Stimulated activated CD4-positive, alpha-beta T cell treated with anti-CD3 and anti-CD28 coated beads, Interleukin-2, amount 100 ng/mL, for 4 hours (primary cell): ENCODE results near the gene PGA4.
"Not testable (repeated sequence)": the region's sequence is repeated elsewhere in the genome, so short reads cannot be mapped to it uniquely, and the experiment has no call there.

Experiments used
- DNase-seq: peaks from one replicate; pipeline ENCODE4 v3.0.0-alpha.2; 2020; ENCODE audit warnings: low read depth

PGA4 gene

DNA sequence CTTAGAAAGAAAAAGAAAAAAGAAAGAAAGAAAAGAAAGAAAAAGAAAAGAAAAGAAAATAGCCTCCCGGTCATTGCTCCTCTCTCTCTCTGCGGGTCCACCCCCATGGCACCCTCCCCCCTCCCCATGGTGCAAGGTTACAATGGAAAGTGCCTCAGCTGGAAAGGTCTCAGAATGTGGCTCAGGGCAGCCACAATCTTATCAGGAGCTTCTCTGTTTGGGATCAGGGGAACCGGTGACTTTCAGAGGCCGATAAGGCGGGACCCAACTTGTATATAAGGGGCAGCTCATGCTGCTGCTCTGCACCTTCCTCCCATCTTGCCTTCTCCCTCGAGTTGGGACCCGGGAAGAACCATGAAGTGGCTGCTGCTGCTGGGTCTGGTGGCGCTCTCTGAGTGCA, at the start of gene PGA4:
TSS of gene PGA4 (plus strand) at position 301 of the 400 bp plus-strand sequence. CDS start at position 355, 54 bp downstream.
- DNase-seq = not testable (repeated sequence)

DNA sequence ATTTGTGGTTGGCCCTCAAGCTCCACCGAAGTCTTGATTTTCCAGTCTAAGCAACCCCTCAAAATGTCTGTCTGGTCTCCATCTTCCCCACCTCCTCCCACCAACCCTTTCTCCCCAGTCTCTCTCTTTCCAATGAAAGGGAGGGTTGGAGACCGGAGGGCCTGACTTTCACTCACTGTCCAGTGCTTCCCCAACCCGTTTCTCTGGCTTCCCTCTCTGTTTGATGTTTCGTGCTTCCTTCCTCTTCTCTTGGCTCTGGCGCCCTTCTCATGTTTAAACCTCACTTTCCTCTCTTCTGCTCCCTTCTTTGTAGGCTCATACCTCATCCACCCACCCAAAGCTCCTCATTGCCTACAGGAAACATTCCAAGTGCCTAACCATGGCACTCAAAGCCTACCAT, 49.8 kb upstream of the PGA4 start:
- no peak for DNase-seq

DNA sequence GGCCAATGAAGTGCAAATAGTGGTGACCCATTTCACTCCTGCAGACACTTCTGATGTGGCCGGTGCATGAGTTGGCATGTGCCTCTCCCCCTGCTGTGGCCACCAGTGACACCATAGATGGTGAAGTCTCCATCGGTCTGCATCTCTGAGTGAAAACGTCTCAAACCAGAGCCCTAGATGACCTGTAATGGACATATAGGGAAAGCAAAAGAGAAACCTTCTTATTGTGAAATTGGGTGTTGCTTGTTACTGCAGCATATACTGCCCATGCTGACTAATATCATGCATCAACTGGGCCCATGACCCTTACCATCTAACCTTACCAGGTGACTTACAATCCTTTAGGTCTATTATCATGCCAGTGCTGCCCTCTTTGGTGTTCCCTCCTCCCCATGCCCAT, 49.3 kb upstream of the PGA4 start:
- no peak for DNase-seq

DNA sequence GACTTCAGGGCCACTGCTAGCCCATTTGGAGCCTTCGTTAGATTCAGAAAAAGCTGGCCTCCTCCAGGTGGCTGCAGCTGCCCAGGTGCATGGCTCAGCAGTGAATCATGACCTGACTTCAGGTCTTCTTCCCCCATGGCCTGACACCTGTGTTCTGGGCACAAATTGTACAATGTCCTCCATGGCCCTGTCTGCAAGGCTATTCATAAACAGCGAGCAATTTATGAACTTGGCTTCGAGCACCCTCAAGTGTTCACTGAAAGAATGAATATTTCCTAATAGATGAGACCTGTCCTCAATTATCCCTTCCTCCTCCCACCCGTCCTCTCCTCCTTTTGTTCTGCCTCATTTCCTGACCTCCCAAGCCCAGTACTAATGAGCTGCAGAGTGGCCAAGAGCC, 48.7 kb upstream of the PGA4 start:
- no peak for DNase-seq

DNA sequence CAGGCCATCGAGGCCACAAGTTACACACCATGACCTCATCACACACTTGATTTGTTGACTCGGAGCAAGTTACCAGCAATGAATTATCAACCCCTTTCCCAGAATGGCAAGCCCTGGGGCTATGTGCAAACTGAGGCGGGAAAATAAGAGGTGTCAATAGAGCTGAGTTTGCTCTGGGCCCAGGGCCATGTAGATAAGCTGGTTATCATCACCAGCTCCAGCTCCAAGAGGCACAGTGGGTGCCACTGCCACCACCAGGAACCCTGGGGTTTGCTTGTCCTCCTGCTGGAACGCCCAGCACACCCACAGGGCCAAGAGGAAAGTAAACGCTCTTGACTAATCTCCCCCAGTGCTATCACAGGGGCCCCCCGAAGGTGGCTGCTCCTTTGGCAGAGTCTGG, 47.9 kb upstream of the PGA4 start:
- no peak for DNase-seq

DNA sequence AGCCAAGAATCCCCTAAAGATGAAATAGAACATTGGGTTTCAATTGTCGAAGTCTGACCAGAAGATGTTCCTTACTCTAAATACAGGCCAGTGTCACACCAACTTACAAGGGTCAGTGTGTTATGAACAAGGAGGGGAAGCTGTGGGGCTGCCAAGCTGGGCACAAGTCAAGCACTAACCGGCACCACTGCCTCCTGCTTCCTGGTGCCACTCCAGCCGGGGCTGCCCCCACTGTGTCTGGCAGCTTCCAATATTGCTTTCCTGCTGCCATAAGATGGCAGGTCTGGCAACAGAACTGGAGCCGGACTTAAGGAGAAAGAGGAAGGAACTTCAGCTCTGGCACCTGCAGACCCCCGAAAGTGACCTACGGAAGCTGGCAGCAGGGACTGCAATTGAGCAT, 47.2 kb upstream of the PGA4 start:
- DNase-seq = no peak

DNA sequence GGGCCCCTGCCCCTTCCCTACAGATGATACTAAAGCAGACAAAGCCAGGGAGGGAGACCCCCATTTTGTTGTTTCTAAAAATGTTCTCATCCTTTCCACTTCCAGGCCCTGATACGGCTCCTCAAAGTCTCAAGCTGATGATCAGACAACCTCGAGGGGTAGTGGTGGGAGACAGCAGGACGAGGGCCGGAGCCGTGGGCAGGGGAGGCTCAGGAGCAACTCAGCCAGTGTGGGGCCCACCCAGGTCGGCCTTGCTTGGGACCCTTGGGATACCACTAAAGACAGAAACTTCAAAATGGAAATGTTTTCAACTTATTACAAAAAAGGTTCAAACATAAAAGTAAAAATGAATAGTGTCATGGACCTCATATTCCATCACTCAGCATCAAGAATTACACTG, 45.7 kb upstream of the PGA4 start:
- no peak for DNase-seq

DNA sequence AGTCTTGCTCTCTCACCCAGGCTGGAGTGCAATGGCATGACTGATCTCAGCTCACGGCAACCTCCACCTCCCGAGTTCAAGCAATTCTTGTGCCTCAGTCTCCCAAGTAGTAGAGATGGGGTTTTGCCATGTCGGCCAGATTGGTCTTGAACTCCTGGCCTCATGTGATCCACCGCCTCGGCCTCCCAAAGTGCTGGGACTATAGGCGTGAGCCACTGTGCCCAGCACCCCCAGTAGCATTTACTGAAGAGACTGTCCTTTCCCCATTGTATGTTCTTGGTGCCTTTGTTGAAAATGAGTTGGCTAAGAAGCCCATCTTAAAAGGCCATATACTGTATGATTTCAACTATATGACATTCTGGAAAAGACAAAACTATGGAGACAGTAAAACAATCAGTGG, 41.9 kb upstream of the PGA4 start:
- not testable (repeated sequence) for DNase-seq

DNA sequence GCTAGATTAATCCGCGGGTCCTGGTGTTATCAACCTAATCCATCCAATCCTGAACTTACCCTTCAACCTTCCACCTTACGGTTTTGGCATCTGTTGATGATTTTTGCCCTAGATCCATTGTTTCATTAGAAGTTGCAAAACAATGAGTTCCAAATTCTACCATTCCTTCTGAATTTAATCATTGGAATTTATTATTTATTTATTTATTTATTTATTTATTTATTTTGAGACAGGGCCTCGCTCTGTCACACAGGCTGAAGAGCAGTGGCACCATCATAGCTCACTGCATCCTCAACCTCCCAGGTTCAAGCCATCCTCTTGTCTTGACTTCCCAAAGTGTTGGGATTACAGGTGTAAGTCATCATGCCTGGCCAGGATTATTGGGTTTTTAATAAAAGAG, 40.7 kb upstream of the PGA4 start:
- no peak for DNase-seq

DNA sequence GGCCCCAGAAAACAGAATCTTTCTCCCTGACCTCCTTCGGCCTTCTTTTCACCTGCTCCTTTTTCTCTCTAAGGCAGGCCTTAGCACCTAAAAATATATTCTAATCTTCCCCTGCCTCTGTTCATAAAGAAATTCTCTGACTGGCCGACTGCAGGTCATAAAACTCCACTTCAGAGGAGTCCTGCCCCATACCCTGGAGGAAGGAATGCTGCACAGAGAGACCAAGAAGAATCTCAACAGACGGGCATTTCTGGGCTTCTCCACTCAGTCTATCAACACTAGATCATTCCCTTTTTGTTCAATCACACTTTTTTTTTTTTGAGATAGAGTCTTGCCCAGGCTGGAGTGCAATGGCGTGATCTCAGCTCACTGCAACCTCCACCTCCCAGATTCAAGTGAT, 38.5 kb upstream of the PGA4 start:
- DNase-seq = no peak

DNA sequence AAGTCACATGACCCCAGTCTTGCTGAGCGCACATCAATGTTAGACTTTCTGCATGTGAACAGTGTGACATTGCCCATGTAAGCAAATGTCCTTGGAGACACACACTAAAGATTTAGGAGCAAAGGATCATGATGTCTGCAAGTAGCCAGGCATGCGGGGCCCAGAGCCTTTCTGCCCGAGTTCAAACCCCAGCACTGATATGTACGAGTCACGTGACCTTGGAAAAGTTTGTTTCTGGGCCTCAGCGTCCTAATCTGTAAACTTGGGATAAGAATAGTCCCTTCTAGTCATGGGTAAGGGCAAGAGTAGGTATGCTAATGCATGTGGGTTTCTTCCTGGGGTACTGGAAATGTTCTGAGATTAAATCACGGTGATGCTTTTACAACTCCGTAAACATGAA, 35.6 kb upstream of the PGA4 start:
- no peak for DNase-seq

DNA sequence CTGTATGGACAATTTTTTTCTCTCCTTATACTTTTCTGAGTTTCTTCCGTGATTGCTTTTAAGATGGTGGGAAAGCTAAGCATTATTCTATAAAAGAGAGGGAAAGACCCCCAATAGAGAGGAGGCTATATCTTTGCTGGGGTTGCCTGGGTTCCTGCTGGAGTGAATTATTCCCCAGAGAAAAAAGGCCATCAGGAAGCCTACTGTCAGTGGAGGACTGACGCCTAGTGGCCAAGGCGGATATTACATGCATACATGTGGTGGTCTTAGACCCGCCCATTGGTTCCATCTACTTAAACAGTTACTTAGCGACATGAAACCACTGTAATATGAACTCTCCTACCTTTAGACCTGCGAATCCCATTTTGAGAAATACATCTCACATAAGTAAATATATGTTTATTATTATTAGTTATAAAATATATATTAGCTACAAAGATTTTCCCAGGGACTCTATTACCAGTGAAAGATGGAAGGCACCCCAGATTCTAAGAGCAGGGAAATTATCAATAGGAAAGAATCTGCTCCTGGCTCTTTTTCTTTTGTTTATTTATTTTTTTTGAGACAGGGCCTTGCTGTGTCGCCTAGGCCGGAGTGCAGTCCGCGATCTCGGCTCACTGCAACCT, 34.5 kb upstream of the PGA4 start:
- peak; percentile 72 for DNase-seq

DNA sequence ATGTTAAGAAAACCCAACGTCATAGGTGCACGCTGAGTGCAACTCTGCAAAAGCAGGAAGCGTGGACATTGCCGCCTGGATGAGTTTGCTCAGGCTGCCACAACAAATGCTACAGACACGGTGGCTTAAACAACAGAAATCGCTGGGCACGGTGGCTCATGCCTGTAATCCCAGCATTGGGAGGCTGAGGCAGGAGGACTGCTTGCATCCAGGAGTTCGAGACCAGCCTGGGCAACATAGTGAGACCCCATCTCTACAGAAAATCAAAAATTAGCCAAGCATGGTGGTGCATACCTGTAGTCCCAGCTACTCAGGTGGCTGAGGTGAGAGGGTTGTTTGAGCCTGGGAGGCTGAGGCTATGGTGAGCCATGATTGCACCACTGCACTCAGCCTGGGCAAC, 32.2 kb upstream of the PGA4 start:
- no peak for DNase-seq

DNA sequence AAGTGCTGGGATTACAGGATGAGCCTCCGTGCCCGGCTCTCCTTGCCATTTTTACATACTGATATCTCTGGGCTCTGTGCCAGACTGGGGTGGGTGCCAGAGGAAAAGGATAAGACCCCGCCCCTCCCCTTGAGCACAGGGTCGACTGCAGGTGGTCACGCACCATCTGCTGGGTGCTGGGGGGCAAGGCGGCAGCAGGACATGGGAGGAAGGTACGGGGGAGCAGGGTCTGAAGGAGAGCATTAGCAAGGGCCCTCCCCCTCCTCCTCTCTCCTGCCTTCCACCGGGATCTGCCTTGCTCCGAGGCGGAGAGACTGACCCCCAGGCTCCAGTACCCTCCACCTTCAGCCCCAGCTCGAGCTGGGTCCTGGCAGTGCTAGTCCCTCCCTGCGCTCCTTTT, 28.6 kb upstream of the PGA4 start:
- DNase-seq = no peak

DNA sequence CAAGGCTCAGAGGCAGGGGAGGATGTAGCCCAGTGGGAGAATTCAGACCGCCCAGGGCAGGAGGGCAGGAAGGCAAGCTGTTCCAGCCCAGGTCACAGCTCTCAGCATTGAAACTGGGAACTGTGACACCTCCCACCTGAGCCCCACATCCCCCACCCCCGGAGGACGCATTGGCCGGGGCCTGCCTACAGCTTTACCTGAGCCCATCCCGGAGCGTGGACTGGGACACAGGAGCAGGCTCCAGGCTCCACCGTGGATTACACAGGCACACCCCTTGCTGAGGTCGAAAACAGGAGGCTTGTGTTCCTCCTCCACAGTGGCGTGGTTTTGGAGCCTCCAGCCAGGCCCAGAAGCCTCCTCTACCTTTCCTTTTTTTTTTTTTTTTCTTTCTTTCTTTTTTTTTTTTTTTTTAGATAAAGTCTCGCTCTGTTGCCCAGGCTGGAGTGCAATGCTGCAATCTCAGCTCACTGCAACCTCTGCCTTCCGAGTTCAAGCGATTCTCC, 27.9 kb upstream of the PGA4 start:
- no peak for DNase-seq

DNA sequence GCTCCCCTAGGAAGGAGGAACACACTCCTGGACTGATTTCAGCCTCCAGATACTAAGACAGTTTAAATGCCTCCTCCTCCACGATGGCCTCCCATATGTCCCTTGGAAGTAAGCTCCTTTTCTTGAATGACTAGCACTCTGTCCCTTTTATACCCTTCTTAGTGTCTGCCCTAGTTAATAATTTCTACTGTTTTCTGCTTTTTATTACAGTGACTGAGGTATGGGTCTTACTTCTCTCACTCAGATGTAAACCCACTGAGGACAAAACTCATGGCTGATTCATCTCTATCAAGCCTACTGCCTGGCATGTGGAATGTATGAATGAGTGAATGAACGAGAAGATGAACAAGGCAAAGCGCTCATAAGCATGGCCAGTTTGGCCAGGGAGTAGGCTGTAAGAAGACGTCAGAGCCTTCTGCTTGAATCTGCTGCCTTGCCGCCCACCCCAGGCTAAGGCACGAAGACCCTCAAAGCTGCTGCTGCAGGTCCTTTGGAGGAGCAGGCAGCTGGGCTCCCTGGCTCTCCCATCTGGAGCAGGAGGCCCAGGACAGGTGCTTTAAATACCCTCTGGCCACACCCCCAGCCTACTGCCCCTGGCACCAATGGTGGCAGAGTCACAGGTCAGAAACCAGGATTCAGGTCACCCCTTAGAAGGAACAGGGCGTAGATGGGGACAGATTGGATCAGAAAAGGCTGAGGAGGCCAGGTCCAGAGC, 27.0 kb upstream of the PGA4 start:
- no peak for DNase-seq

DNA sequence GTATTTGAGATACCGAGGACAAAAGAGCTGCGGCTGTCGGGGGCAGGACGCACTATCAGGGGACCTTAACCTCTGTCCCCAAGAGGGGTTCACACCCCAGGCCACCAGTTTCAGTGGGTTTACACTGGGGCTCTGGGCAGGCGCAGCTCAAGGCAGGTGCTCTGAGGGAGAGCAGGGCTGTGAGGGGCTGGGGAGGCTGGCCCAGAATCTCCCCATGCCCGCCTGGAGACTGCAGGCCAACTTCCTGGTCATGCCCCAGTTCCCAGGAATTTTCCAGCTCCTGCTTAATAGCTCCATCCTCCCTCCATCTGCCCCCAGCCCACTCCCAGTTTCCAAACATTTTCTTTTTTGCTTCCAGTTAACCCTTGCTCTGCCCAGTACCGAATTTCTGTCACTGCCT, 26.4 kb upstream of the PGA4 start:
- DNase-seq = no peak

DNA sequence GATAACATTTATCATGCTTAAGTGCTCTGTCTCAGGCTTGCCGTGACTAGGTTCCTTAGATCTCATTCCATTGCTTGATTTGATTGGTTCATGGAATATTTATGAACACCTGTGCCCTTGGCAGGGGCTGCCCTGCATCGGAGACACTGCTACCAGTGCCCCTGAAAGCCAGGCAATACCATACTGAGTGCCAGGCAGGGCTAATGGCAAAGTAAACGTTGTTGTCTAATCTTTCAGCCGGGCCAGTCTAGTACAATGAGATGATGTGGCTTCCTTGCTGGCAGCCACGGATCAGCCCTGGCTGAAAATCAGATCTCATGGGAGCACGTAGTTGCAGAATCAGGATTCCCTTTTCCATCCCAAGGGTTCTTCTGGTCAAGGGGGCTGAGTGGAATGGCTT, 23.8 kb upstream of the PGA4 start:
- DNase-seq = no peak

DNA sequence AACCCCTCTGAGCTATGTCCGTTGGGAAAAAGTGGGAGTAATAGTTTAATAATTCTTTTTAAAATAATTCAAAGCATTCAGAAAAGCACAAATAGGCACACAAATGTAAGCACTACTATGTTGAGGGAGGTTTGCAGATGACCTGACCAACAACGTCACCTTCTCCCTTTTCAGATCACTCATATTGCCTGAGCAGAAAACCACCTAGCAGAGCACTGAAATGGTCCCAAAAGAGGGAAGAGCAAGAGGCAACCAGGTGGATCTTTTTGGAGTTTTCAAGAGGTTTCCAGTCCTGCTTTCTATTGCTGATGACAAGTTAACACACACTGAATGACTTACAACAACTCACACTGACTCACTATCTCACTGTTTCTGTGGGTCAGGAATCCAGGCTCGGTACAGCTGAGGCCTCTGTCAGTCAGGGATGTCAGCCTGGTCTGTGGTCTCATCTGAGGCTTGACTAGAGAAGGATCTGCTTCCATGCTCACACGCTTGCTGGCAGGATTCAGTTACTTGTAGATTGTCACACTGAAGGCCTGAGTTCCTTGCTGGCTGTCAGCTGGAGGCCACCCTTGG, 23.1 kb upstream of the PGA4 start:
- DNase-seq = no peak

DNA sequence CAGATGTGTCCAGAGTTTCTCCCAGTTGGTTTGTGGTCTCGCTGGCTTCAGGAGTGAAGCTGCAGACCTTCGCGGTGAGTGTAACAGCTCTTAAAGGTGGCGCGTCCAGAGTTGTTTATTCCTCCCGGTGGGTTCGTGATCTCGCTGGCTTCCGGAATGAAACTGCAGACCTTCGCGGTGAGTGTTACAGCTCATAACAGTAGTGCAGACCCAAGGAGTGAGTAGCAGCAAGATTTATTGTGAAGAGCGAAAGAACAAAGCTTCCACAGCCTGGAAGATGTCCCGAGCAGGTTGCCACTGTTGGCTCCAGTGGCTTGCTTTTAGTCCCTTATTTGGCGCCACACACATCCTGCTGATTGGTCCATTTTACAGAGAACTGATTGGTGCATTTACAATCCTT, 20.7 kb upstream of the PGA4 start:
- no peak for DNase-seq

DNA sequence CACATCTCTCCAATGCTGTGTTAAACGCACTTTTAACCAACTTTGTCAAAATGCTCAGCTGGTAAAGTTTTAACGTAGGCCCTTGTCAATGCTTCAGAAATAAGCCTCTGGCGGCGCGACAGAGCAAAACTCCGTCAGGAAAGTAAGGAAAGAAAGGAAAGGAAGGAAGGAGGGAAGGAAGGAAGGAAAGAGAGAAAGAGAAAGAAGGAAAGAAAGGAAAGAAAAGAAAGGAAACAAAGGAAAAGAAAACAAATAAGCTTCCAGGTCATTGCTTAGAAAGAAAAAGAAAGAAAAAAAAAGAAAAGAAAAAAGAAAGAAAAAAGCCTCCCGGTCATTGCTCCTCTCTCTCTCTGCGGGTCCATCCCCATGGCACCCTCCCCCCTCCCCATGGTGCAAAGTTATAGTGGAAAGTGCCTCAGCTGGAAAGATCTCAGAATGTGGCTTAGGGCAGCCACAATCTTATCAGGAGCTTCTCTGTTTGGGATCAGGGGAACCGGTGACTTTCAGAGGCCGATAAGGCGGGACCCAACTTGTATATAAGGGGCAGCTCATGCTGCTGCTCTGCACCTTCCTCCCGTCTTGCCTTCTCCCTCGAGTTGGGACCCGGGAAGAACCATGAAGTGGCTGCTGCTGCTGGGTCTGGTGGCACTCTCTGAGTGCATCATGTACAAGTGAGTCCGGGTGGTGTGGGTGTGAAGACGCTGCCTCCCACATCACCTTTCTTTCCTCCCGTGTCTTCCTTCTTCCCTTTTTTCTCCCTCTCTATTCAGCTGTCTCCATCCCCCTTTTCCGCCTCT, 19.0 kb upstream of the PGA4 start, which contains the start of gene PGA3:
TSS of gene PGA3 (plus strand) at position 566 of the 797 bp plus-strand sequence. CDS start at position 616, 50 bp downstream.
- DNase-seq = not testable (repeated sequence)

DNA sequence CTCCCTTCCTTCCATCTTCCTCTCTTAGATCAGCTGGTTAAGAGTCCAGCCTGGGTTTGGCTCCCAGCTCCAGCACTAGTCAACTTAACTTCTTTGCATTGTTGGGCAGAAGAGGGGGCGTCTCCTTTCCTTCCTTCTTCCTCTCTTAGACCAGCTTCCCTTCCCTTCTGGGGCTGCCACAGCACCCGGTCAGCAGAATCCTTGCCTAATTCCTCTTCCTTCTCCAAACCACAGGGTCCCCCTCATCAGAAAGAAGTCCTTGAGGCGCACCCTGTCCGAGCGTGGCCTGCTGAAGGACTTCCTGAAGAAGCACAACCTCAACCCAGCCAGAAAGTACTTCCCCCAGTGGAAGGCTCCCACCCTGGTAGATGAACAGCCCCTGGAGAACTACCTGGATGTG, 18.3 kb upstream of the PGA4 start:
- DNase-seq = not testable (repeated sequence)
